Activated CD4-positive, alpha-beta memory T cell treated with anti-CD3 and anti-CD28 coated beads, Interleukin-2, amount 10 ng/mL, durations not matched to agents 7 days and 5 days (primary cell): ENCODE data around the gene GALNT2. TPM values are rescaled to one million over a fixed set of nuclear protein-coding genes. Genes with fewer than 3 reads are reported as not detected.
A peak's percentile ranks its signal among the peaks of the same experiment; 100 is the strongest.

ENCODE experiments used
- CTCF ChIA-PET: fragments of 350-600 bp; sonication (Branson Sonifier 250); formaldehyde crosslinking; loops from one replicate; lab custom pipeline; 2021; ENCODE audit warnings: antibody characterized with exemption, inconsistent platforms; lab: Charles Lee
- POLR2A ChIA-PET: fragments of 350-600 bp; sonication (Branson Sonifier 250); formaldehyde crosslinking; loops from one replicate; lab custom pipeline; 2021; ENCODE audit warnings: antibody characterized with exemption; lab: Charles Lee
- DNase-seq: peaks from one replicate; pipeline ENCODE4 v3.0.0-alpha.2; 2020
- H3K27ac Mint-ChIP-seq: one replicate; pipeline ENCODE4 v1.8.0; 2021; ENCODE audit warnings: mild to moderate bottlenecking, mixed read lengths
- H3K27me3 Mint-ChIP-seq: one replicate; pipeline ENCODE4 v1.8.0; 2021; ENCODE audit warnings: mixed read lengths
- H3K36me3 Mint-ChIP-seq: one replicate; pipeline ENCODE4 v1.8.0; 2021; ENCODE audit warnings: low read depth, mixed read lengths
- H3K4me1 Mint-ChIP-seq: one replicate; pipeline ENCODE4 v1.8.0; 2021; ENCODE audit warnings: mixed read lengths
- H3K4me3 Mint-ChIP-seq: one replicate; pipeline ENCODE4 v1.8.0; 2021; ENCODE audit warnings: mild to moderate bottlenecking, mixed read lengths
- H3K9me3 Mint-ChIP-seq: one replicate; pipeline ENCODE4 v1.8.0; 2021; ENCODE audit warnings: mixed read lengths
- total RNA-seq, 2 experiments: library from RNA; stranded (reverse); gene quantifications; one replicate each; pipeline ENCODE4 v1.2.3, GENCODE V29; 2021

Gene GALNT2
- total RNA-seq, 2 experiments from 2014 or later = 18.7 to 19.1 TPM

- H3K4me1 Mint-ChIP-seq = peaks cover 9% of the 10 kb centered on the region
- POLR2A ChIA-PET = no interaction called here
- H3K9me3 Mint-ChIP-seq = no peaks in the 10 kb centered on the region
- no peak overlapping the region for H3K4me3 Mint-ChIP-seq
- CTCF ChIA-PET = no interaction called here
- peak overlapping the region; percentile 16 for H3K27ac Mint-ChIP-seq
- DNase-seq = no peak
- H3K36me3 Mint-ChIP-seq = no peaks in the 10 kb centered on the region
- H3K27me3 Mint-ChIP-seq = no peaks in the 10 kb centered on the region
Observed at GRCh38 chr1:230281556-230281955, 214.5 kb downstream of the GALNT2 start.

- ChIA-PET CTCF (no interaction called here), POLR2A (no interaction called here)
- Mint-ChIP-seq H3K27me3 (no peaks in the 10 kb centered on the region), H3K27ac (peak overlapping the region; percentile 75), H3K36me3 (no peaks in the 10 kb centered on the region), H3K9me3 (no peaks in the 10 kb centered on the region), H3K4me1 (peaks cover 9% of the 10 kb centered on the region), H3K4me3 (no peak overlapping the region)
- no peak for DNase-seq
Observed at GRCh38 chr1:230282157-230282556, 215.1 kb downstream of the GALNT2 start.

- ChIA-PET POLR2A (no interaction called here), CTCF (no interaction called here)
- DNase-seq = no peak
- no peak overlapping the region for H3K4me3 Mint-ChIP-seq
- no peaks in the 10 kb centered on the region for H3K27me3 Mint-ChIP-seq
- no peaks in the 10 kb centered on the region for H3K9me3 Mint-ChIP-seq
- no peaks in the 10 kb centered on the region for H3K36me3 Mint-ChIP-seq
- H3K27ac Mint-ChIP-seq = no peak overlapping the region
- peaks cover 9% of the 10 kb centered on the region for H3K4me1 Mint-ChIP-seq
Observed at GRCh38 chr1:230283678-230284077, 216.6 kb downstream of the GALNT2 start.

- no peaks in the 10 kb centered on the region for H3K27me3 Mint-ChIP-seq
- no peak overlapping the region for H3K27ac Mint-ChIP-seq
- no peak for DNase-seq
- no peaks in the 10 kb centered on the region for H3K36me3 Mint-ChIP-seq
- peaks cover 7% of the 10 kb centered on the region for H3K4me1 Mint-ChIP-seq
- no peak overlapping the region for H3K4me3 Mint-ChIP-seq
- CTCF ChIA-PET = no interaction called here
- no peaks in the 10 kb centered on the region for H3K9me3 Mint-ChIP-seq
- POLR2A ChIA-PET = no interaction called here
Observed at GRCh38 chr1:230284891-230285290, 217.9 kb downstream of the GALNT2 start.

GRCh38 chr1:230285351-230285750, 218.3 kb downstream of the GALNT2 start:
- CTCF ChIA-PET = no interaction called here
- H3K9me3 Mint-ChIP-seq = no peaks in the 10 kb centered on the region

GRCh38 chr1:230286166-230286889, 219.3 kb downstream of the GALNT2 start:
- H3K27me3 Mint-ChIP-seq = no peaks in the 10 kb centered on the region
- DNase-seq = no peak
- peaks cover 7% of the 10 kb centered on the region for H3K4me1 Mint-ChIP-seq
- no peak overlapping the region for H3K27ac Mint-ChIP-seq
- H3K36me3 Mint-ChIP-seq = no peaks in the 10 kb centered on the region
- no peaks in the 10 kb centered on the region for H3K9me3 Mint-ChIP-seq
- ChIA-PET CTCF (no interaction called here), POLR2A (no interaction called here)
- H3K4me3 Mint-ChIP-seq = no peak overlapping the region

More at GRCh38 chr1:230285351-230285750, 218.3 kb downstream of the GALNT2 start:
- POLR2A ChIA-PET = no interaction called here
- Mint-ChIP-seq H3K27me3 (no peaks in the 10 kb centered on the region), H3K4me1 (peaks cover 7% of the 10 kb centered on the region), H3K4me3 (no peak overlapping the region), H3K27ac (no peak overlapping the region), H3K36me3 (no peaks in the 10 kb centered on the region)
- DNase-seq = no peak

- H3K36me3 Mint-ChIP-seq = no peaks in the 10 kb centered on the region
- CTCF ChIA-PET = no interaction called here
Observed at GRCh38 chr1:230286890-230287269, 219.8 kb downstream of the GALNT2 start.

GRCh38 chr1:230287674-230288315, 220.8 kb downstream of the GALNT2 start:
- ChIA-PET POLR2A (no interaction called here), CTCF (no interaction called here)
- DNase-seq = no peak
- Mint-ChIP-seq H3K4me3 (no peak overlapping the region), H3K27ac (no peak overlapping the region), H3K27me3 (peaks cover 4% of the 10 kb centered on the region), H3K4me1 (no peaks in the 10 kb centered on the region), H3K36me3 (no peaks in the 10 kb centered on the region), H3K9me3 (no peaks in the 10 kb centered on the region)

More at GRCh38 chr1:230286890-230287269, 219.8 kb downstream of the GALNT2 start:
- no peak overlapping the region for H3K27ac Mint-ChIP-seq
- POLR2A ChIA-PET = no interaction called here
- no peak for DNase-seq
- H3K4me1 Mint-ChIP-seq = peaks cover 5% of the 10 kb centered on the region
- peaks cover 2% of the 10 kb centered on the region for H3K27me3 Mint-ChIP-seq
- no peaks in the 10 kb centered on the region for H3K9me3 Mint-ChIP-seq
- no peak overlapping the region for H3K4me3 Mint-ChIP-seq

- peaks cover 7% of the 10 kb centered on the region for H3K27me3 Mint-ChIP-seq
- no peak overlapping the region for H3K27ac Mint-ChIP-seq
- DNase-seq = no peak
- ChIA-PET CTCF (no interaction called here), POLR2A (no interaction called here)
- no peaks in the 10 kb centered on the region for H3K36me3 Mint-ChIP-seq
- no peaks in the 10 kb centered on the region for H3K4me1 Mint-ChIP-seq
- no peaks in the 10 kb centered on the region for H3K9me3 Mint-ChIP-seq
- no peak overlapping the region for H3K4me3 Mint-ChIP-seq
Observed at GRCh38 chr1:230288641-230289349, 221.8 kb downstream of the GALNT2 start.

GRCh38 chr1:230289350-230289644, 222.3 kb downstream of the GALNT2 start:
- Mint-ChIP-seq H3K4me3 (no peak overlapping the region), H3K9me3 (no peaks in the 10 kb centered on the region), H3K4me1 (no peaks in the 10 kb centered on the region), H3K27ac (no peak overlapping the region), H3K27me3 (peaks cover 7% of the 10 kb centered on the region), H3K36me3 (no peaks in the 10 kb centered on the region)
- CTCF ChIA-PET = no interaction called here
- POLR2A ChIA-PET = no interaction called here
- no peak for DNase-seq

- POLR2A ChIA-PET = no interaction called here
- CTCF ChIA-PET = no interaction called here
- Mint-ChIP-seq H3K27me3 (peaks cover 14% of the 10 kb centered on the region), H3K36me3 (no peaks in the 10 kb centered on the region), H3K4me3 (no peak overlapping the region), H3K9me3 (no peaks in the 10 kb centered on the region), H3K4me1 (no peaks in the 10 kb centered on the region), H3K27ac (no peak overlapping the region)
- DNase-seq = no peak
Observed at GRCh38 chr1:230291731-230292620, 224.9 kb downstream of the GALNT2 start.

GRCh38 chr1:230292689-230293389, 225.8 kb downstream of the GALNT2 start:
- no peaks in the 10 kb centered on the region for H3K36me3 Mint-ChIP-seq
- H3K27me3 Mint-ChIP-seq = peaks cover 14% of the 10 kb centered on the region
- H3K9me3 Mint-ChIP-seq = no peaks in the 10 kb centered on the region
- no peak overlapping the region for H3K27ac Mint-ChIP-seq
- H3K4me1 Mint-ChIP-seq = no peaks in the 10 kb centered on the region
- ChIA-PET CTCF (no interaction called here), POLR2A (no interaction called here)
- no peak overlapping the region for H3K4me3 Mint-ChIP-seq
- DNase-seq = no peak
